Measurements from ENCODE around the gene KCTD19. TPM values are rescaled to one million over a fixed set of nuclear protein-coding genes. Genes with fewer than 3 reads are reported as not detected.
"Not testable (repeated sequence)": the region's sequence is repeated elsewhere in the genome, so short reads cannot be mapped to it uniquely, and the experiment has no call there.

Gene KCTD19
- total and polyA plus RNA-seq, 4 donors: 0.50 to 2.7 (median 1.6) TPM

DNA sequence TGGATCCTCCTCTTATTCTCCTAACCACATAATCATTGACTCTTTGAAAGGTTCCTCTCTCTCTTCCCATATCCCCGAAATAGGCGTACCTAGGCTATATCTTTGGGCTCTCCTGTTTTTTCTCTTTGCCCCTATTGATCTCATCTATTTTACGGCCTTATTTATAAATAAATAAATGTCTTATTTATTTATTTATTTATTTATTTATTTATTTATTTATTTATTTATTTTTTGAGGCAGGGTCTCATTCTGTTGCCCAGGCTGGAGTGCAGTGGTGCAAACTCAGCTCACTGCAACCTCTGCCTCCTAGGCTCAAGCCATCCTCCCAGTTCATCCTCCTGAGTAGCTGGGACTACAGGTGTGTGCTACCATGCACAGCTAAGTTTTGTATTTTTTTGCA is 25.9 kb upstream of the KCTD19 start:
- not testable (repeated sequence) for H3K27me3 ChIP-seq (ENCODE audit: control insufficient read depth, insufficient read depth, low read length); DNase-seq (ENCODE audit: low read depth in 4 of 6, low spot score in 6 of 6); H3K9me3 ChIP-seq (ENCODE audit: control insufficient read depth, insufficient read depth, low read length); H3K27ac ChIP-seq (ENCODE audit: low read depth, low read length); H3K36me3 ChIP-seq (ENCODE audit: control insufficient read depth, insufficient read depth, low read length); H3K4me3 ChIP-seq (ENCODE audit: low read depth, low read length); H3K4me1 ChIP-seq (ENCODE audit: control insufficient read depth, insufficient read depth, low read length)
- no CpG with 5 or more reads among the region's 3 CpGs for WGBS (ENCODE audit: insufficient coverage)

GRCh38 chr16:67350324-67350723 is 23.8 kb upstream of the KCTD19 start:
- Histone ChIP-seq H3K9me3 (ENCODE audit: control insufficient read depth, insufficient read depth, low read length) (no peaks in the 10 kb centered on the region), H3K27ac (ENCODE audit: low read depth, low read length) (no peak overlapping the region), H3K27me3 (ENCODE audit: control insufficient read depth, insufficient read depth, low read length) (no peaks in the 10 kb centered on the region), H3K36me3 (ENCODE audit: control insufficient read depth, insufficient read depth, low read length) (no peaks in the 10 kb centered on the region), H3K4me1 (ENCODE audit: control insufficient read depth, insufficient read depth, low read length) (no peaks in the 10 kb centered on the region), H3K4me3 (ENCODE audit: low read depth, low read length) (no peak overlapping the region)
- DNase-seq (ENCODE audit: low read depth in 4 of 6, low spot score in 6 of 6): no peak
- WGBS (ENCODE audit: insufficient coverage): no CpG with 5 or more reads among the region's 1 CpG

GRCh38 chr16:67349172-67349571 is 22.6 kb upstream of the KCTD19 start:
- Histone ChIP-seq H3K36me3 (ENCODE audit: control insufficient read depth, insufficient read depth, low read length) (no peaks in the 10 kb centered on the region), H3K9me3 (ENCODE audit: control insufficient read depth, insufficient read depth, low read length) (no peaks in the 10 kb centered on the region), H3K27me3 (ENCODE audit: control insufficient read depth, insufficient read depth, low read length) (no peaks in the 10 kb centered on the region), H3K27ac (ENCODE audit: low read depth, low read length) (no peak overlapping the region), H3K4me1 (ENCODE audit: control insufficient read depth, insufficient read depth, low read length) (no peaks in the 10 kb centered on the region), H3K4me3 (ENCODE audit: low read depth, low read length) (no peak overlapping the region)
- DNase-seq (ENCODE audit: low read depth in 4 of 6, low spot score in 6 of 6): peak in 1 of 6 donors; percentile 47

- Histone ChIP-seq H3K4me1 (ENCODE audit: control insufficient read depth, insufficient read depth, low read length) (no peaks in the 10 kb centered on the region), H3K4me3 (ENCODE audit: low read depth, low read length) (no peak overlapping the region), H3K9me3 (ENCODE audit: control insufficient read depth, insufficient read depth, low read length) (no peaks in the 10 kb centered on the region), H3K36me3 (ENCODE audit: control insufficient read depth, insufficient read depth, low read length) (no peaks in the 10 kb centered on the region), H3K27ac (ENCODE audit: low read depth, low read length) (no peak overlapping the region), H3K27me3 (ENCODE audit: control insufficient read depth, insufficient read depth, low read length) (no peaks in the 10 kb centered on the region)
- no CpG with 5 or more reads among the region's 3 CpGs for WGBS (ENCODE audit: insufficient coverage)
- no peak for DNase-seq (ENCODE audit: low read depth in 4 of 6, low spot score in 6 of 6)
These were observed 19.8 kb upstream of the KCTD19 start for GRCh38 chr16:67346341-67346740.

- WGBS (ENCODE audit: insufficient coverage): 80% methylated on average over 1 of the region's 1 CpG
- Histone ChIP-seq H3K27ac (ENCODE audit: low read depth, low read length) (no peak overlapping the region), H3K9me3 (ENCODE audit: control insufficient read depth, insufficient read depth, low read length) (no peaks in the 10 kb centered on the region), H3K4me1 (ENCODE audit: control insufficient read depth, insufficient read depth, low read length) (no peaks in the 10 kb centered on the region), H3K4me3 (ENCODE audit: low read depth, low read length) (no peak overlapping the region), H3K27me3 (ENCODE audit: control insufficient read depth, insufficient read depth, low read length) (no peaks in the 10 kb centered on the region), H3K36me3 (ENCODE audit: control insufficient read depth, insufficient read depth, low read length) (no peaks in the 10 kb centered on the region)
- DNase-seq (ENCODE audit: low read depth in 4 of 6, low spot score in 6 of 6): no peak
These were observed 18.9 kb upstream of the KCTD19 start for GRCh38 chr16:67345401-67345800.

DNA sequence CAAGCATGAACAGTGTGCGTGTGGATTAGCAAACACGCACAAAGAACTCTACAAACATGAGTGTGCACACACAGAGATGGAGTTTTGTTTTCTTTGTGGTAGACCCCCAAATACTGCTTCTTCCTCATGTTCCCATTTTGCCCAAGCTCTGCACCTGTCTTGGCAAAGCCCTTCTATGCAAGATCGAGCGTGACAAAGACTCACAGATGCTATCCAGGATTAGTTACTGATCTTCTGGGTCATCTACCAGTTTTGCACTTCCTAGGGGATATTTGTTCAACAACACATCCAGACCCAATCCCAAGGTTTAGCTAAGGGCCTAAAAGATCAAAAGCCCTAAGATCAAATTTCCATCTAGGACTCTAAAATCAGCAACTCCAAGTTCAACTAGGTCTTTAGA is 16.1 kb upstream of the KCTD19 start:
- Histone ChIP-seq H3K4me3 (ENCODE audit: low read depth, low read length) (no peak overlapping the region), H3K9me3 (ENCODE audit: control insufficient read depth, insufficient read depth, low read length) (no peaks in the 10 kb centered on the region), H3K27me3 (ENCODE audit: control insufficient read depth, insufficient read depth, low read length) (no peaks in the 10 kb centered on the region), H3K4me1 (ENCODE audit: control insufficient read depth, insufficient read depth, low read length) (no peaks in the 10 kb centered on the region), H3K27ac (ENCODE audit: low read depth, low read length) (no peak overlapping the region), H3K36me3 (ENCODE audit: control insufficient read depth, insufficient read depth, low read length) (no peaks in the 10 kb centered on the region)
- WGBS (ENCODE audit: insufficient coverage): 95% methylated on average over 2 of the region's 4 CpGs
- no peak for DNase-seq (ENCODE audit: low read depth in 4 of 6, low spot score in 6 of 6)

- no peak overlapping the region for H3K4me3 ChIP-seq (ENCODE audit: low read depth, low read length)
- WGBS (ENCODE audit: insufficient coverage): no CpG with 5 or more reads among the region's 3 CpGs
- DNase-seq (ENCODE audit: low read depth in 4 of 6, low spot score in 6 of 6): no peak
These were observed 14.7 kb upstream of the KCTD19 start for GRCh38 chr16:67341250-67341649.

GRCh38 chr16:67339453-67339852 is 12.9 kb upstream of the KCTD19 start:
- Histone ChIP-seq H3K27ac (ENCODE audit: low read depth, low read length) (no peak overlapping the region), H3K9me3 (ENCODE audit: control insufficient read depth, insufficient read depth, low read length) (no peaks in the 10 kb centered on the region), H3K4me3 (ENCODE audit: low read depth, low read length) (no peak overlapping the region), H3K27me3 (ENCODE audit: control insufficient read depth, insufficient read depth, low read length) (no peaks in the 10 kb centered on the region), H3K36me3 (ENCODE audit: control insufficient read depth, insufficient read depth, low read length) (no peaks in the 10 kb centered on the region), H3K4me1 (ENCODE audit: control insufficient read depth, insufficient read depth, low read length) (no peaks in the 10 kb centered on the region)
- WGBS (ENCODE audit: insufficient coverage): no CpG with 5 or more reads among the region's 2 CpGs
- DNase-seq (ENCODE audit: low read depth in 4 of 6, low spot score in 6 of 6): no peak

More at GRCh38 chr16:67341250-67341649, 14.7 kb upstream of the KCTD19 start:
- H3K27ac ChIP-seq (ENCODE audit: low read depth, low read length): no peak overlapping the region
- H3K9me3 ChIP-seq (ENCODE audit: control insufficient read depth, insufficient read depth, low read length): no peaks in the 10 kb centered on the region
- no peaks in the 10 kb centered on the region for H3K4me1 ChIP-seq (ENCODE audit: control insufficient read depth, insufficient read depth, low read length)
- no peaks in the 10 kb centered on the region for H3K27me3 ChIP-seq (ENCODE audit: control insufficient read depth, insufficient read depth, low read length)
- no peaks in the 10 kb centered on the region for H3K36me3 ChIP-seq (ENCODE audit: control insufficient read depth, insufficient read depth, low read length)

DNA sequence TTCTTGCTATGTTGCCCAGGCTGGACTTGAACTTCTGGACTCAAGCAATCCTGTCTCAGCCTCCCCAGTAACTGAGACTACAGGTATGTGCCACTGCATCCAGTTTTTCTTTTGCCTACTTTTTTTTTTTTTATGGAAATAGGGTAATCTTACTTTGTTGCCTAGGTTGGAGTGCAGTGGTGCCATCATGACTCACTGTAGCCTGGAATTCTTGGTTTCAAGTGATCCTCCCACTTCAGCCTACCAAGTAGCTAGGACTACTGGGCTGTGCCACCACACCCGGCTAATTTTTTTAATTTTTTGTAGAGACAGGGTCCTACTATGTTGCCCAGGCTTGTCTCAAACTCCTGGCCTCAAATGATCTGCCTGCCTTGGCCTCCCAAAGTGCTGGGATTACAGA is 10.1 kb upstream of the KCTD19 start:
- H3K9me3 ChIP-seq (ENCODE audit: control insufficient read depth, insufficient read depth, low read length): no peaks in the 10 kb centered on the region
- no peak for DNase-seq (ENCODE audit: low read depth in 4 of 6, low spot score in 6 of 6)
- WGBS (ENCODE audit: insufficient coverage): no CpG with 5 or more reads among the region's 1 CpG
- H3K4me3 ChIP-seq (ENCODE audit: low read depth, low read length): no peak overlapping the region
- H3K27me3 ChIP-seq (ENCODE audit: control insufficient read depth, insufficient read depth, low read length): no peaks in the 10 kb centered on the region
- no peaks in the 10 kb centered on the region for H3K36me3 ChIP-seq (ENCODE audit: control insufficient read depth, insufficient read depth, low read length)
- H3K4me1 ChIP-seq (ENCODE audit: control insufficient read depth, insufficient read depth, low read length): no peaks in the 10 kb centered on the region
- no peak overlapping the region for H3K27ac ChIP-seq (ENCODE audit: low read depth, low read length)

- no CpG with 5 or more reads among the region's 1 CpG for WGBS (ENCODE audit: insufficient coverage)
- no peak for DNase-seq (ENCODE audit: low read depth in 4 of 6, low spot score in 6 of 6)
- Histone ChIP-seq H3K4me1 (ENCODE audit: control insufficient read depth, insufficient read depth, low read length) (no peaks in the 10 kb centered on the region), H3K36me3 (ENCODE audit: control insufficient read depth, insufficient read depth, low read length) (no peaks in the 10 kb centered on the region), H3K4me3 (ENCODE audit: low read depth, low read length) (no peak overlapping the region), H3K27ac (ENCODE audit: low read depth, low read length) (no peak overlapping the region), H3K9me3 (ENCODE audit: control insufficient read depth, insufficient read depth, low read length) (no peaks in the 10 kb centered on the region), H3K27me3 (ENCODE audit: control insufficient read depth, insufficient read depth, low read length) (no peaks in the 10 kb centered on the region)
These were observed 9.6 kb upstream of the KCTD19 start for GRCh38 chr16:67336116-67336515.
